HPDE6-E6E7 (cell line): ENCODE measurements around the gene C1QTNF2.
"Not testable (repeated sequence)": the region's sequence is repeated elsewhere in the genome, so short reads cannot be mapped to it uniquely, and the experiment has no call there.

ENCODE experiments used
- DNase-seq: peaks from one replicate; pipeline ENCODE4 v3.0.0; 2011; ENCODE audit warnings: missing footprints; ENCODE audit errors: extremely low spot score

C1QTNF2 gene

GRCh38 chr5:160342413-160342941, 27.9 kb downstream of the C1QTNF2 start:
- DNase-seq: no peak

GRCh38 chr5:160341309-160341870, 29.0 kb downstream of the C1QTNF2 start:
- DNase-seq: no peak

- not testable (repeated sequence) for DNase-seq
Observed at GRCh38 chr5:160340513-160340912, 29.9 kb downstream of the C1QTNF2 start.

GRCh38 chr5:160339406-160340130, 30.9 kb downstream of the C1QTNF2 start:
- DNase-seq: no peak

- DNase-seq: not testable (repeated sequence)
Observed at GRCh38 chr5:160334716-160335115, 35.7 kb downstream of the C1QTNF2 start.

GRCh38 chr5:160333721-160334120, 36.7 kb downstream of the C1QTNF2 start:
- no peak for DNase-seq

GRCh38 chr5:160330212-160330611, 40.2 kb downstream of the C1QTNF2 start:
- DNase-seq: no peak

- DNase-seq: no peak
Observed at GRCh38 chr5:160327818-160328217, 42.6 kb downstream of the C1QTNF2 start.

- no peak for DNase-seq
Observed at GRCh38 chr5:160326981-160327380, 43.4 kb downstream of the C1QTNF2 start.

GRCh38 chr5:160325716-160326115, 44.7 kb downstream of the C1QTNF2 start:
- no peak for DNase-seq

GRCh38 chr5:160324886-160325285, 45.5 kb downstream of the C1QTNF2 start:
- no peak for DNase-seq

- DNase-seq: no peak
Observed at GRCh38 chr5:160318409-160318808, 52.0 kb downstream of the C1QTNF2 start.

GRCh38 chr5:160317434-160317833, 53.0 kb downstream of the C1QTNF2 start:
- no peak for DNase-seq

- DNase-seq: peak; percentile 71
Observed at GRCh38 chr5:160315968-160316367, 54.5 kb downstream of the C1QTNF2 start.

GRCh38 chr5:160312960-160313727, 57.3 kb downstream of the C1QTNF2 start:
- DNase-seq: no peak

GRCh38 chr5:160312134-160312959, 58.1 kb downstream of the C1QTNF2 start, which contains the start of gene CCNJL:
CCNJL (minus strand) TSS chr5:160312564; CDS start chr5:160311923, 641 bp downstream.
- DNase-seq: peak; percentile 74

- no peak for DNase-seq
Observed at GRCh38 chr5:160311491-160312133, 58.8 kb downstream of the C1QTNF2 start.

- DNase-seq: no peak
Observed at GRCh38 chr5:160310552-160311295, 59.7 kb downstream of the C1QTNF2 start.

- no peak for DNase-seq
Observed at GRCh38 chr5:160310140-160310539, 60.3 kb downstream of the C1QTNF2 start.

- no peak for DNase-seq
Observed at GRCh38 chr5:160306696-160307095, 63.7 kb downstream of the C1QTNF2 start.
